Tibial nerve (tissue), 4 donors: ENCODE measurements around the gene LDB3.

Experiments
- CTCF ChIP-seq, 5 experiments: fragments of 200-600 bp in 3 of 5; fragments of 450-650 bp in 2 of 5; sonication (generic) in 3 of 5; IDR thresholded peaks; one replicate each; pipeline ENCODE4 v1.5.1; 2016 to 2019; ENCODE audit warnings: antibody characterized with exemption in 5 of 5, mild to moderate bottlenecking in 3 of 5, moderate library complexity in 2 of 5
- EP300 ChIP-seq, 2 donors: sonication (generic); formaldehyde crosslinking; IDR thresholded peaks; one replicate each; pipeline ENCODE4 v1.6.1; 2017; ENCODE audit warnings: antibody characterized with exemption in 2 of 2, mild to moderate bottlenecking in 1 of 2
- POLR2A ChIP-seq, 2 donors: fragments of 450-650 bp; IDR thresholded peaks; one replicate each; pipeline ENCODE4 v1.6.1; 2017; ENCODE audit warnings: antibody characterized with exemption in 2 of 2, mild to moderate bottlenecking in 2 of 2, moderate library complexity in 2 of 2

- TF ChIP-seq CTCF (IDR thresholded peaks at IDR 0.05) (no peak), POLR2A (IDR thresholded peaks at IDR 0.05) (no peak), EP300 (IDR thresholded peaks at IDR 0.05) (no peak)
These were observed 95.1 kb downstream of the LDB3 start for GRCh38 chr10:86763404-86763803.
